Colonic mucosa (tissue), 4 donors: ENCODE measurements around the gene LINC00237. TPM values are rescaled to one million over a fixed set of nuclear protein-coding genes. Genes with fewer than 3 reads are reported as not detected.

ENCODE experiments used
- DNase-seq: peaks from one replicate; pipeline ENCODE4 v3.0.0-alpha.2; 2020
- H3K27ac ChIP-seq: fragments of 200-600 bp; one replicate; pipeline ENCODE4 v1.8.0; 2021
- H3K27me3 ChIP-seq: fragments of 200-600 bp; one replicate; pipeline ENCODE4 v1.8.0; 2021
- H3K36me3 ChIP-seq: fragments of 200-600 bp; one replicate; pipeline ENCODE4 v1.8.0; 2021
- H3K4me1 ChIP-seq: fragments of 200-600 bp; one replicate; pipeline ENCODE4 v1.8.0; 2021; ENCODE audit warnings: mild to moderate bottlenecking
- H3K4me3 ChIP-seq: fragments of 200-600 bp; one replicate; pipeline ENCODE4 v1.8.0; 2021
- H3K9ac ChIP-seq, 2 donors: one replicate each; pipeline ENCODE4 v1.7.0; 2013; ENCODE audit warnings: control low read depth in 2 of 2, low read depth in 2 of 2, low read length in 2 of 2
- H3K9me3 ChIP-seq: fragments of 200-600 bp; one replicate; pipeline ENCODE4 v1.8.0; 2021
- intact Hi-C: fragments of 100-400 bp; cut with DNase I; formaldehyde crosslinking; loops from one replicate; pipeline ENCODE4 v1.14.1; 2022
- total RNA-seq, 2 donors: library from RNA; stranded (reverse); fragmentation: NEBNext Ultra II Directional in 1 of 2; extraction: Animal tissue kit (Norgen Biotek cat#: 25700) in 1 of 2; gene quantifications; one replicate each; pipeline ENCODE4 v1.2.1, GENCODE V29; 2021
- TF ChIP-seq, protein P1 (sequence below): fragments of 200-600 bp; IDR thresholded peaks from one replicate; pipeline ENCODE4 v1.8.0; 2022; ENCODE audit warnings: antibody characterized with exemption, mild to moderate bottlenecking
- donor health status: healthy.
- donor health status: DM: no; HTN: no; CAD: no.
- donor health status: DM: no; HTN: no; CAD: no.

LINC00237 gene
- total RNA-seq, 2 donors from 2014 or later = not detected

DNA sequence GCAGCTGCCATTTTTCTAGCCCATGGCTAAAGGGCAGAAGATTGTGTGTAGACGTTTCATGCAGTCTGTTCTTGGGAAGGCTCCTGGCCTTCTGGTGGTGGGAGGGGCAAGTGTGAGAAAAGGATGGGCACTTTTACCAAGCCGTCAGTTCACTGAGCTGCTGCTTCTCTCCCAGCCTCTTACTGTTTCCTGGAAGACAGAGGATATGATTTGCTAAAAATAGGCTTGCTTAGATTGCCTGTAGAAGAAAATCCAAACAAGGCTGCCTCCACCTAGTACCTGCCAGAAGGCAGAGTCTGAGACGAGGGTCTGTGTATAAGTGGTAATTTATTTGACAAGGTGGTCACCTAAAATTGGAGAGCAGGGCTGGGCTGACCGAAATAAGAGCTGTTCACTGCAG, 27.2 kb upstream of the LINC00237 start:
- Histone ChIP-seq H3K4me1 (no peaks in the 10 kb centered on the region), H3K27ac (no peak overlapping the region)

DNA sequence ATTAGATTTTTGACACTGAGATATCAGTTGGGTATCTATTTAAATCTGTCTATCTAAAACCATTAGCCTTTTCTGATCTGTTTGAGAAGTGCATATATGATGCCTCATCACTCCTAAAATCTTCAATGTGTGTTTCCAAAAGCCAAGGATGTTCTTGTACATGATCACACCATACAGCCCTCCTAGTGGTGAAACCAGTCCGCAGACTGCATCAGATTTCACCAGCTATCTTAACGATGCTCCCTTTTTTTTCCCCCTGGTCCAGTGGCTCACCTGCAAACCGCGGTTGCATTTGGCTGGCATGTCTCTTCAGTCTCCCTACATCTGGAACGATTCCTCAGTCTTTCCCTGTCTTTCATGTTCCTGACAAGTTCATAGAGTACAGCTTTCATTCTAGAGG, 23.7 kb upstream of the LINC00237 start:
- no peaks in the 10 kb centered on the region for H3K9me3 ChIP-seq
- H3K4me3 ChIP-seq = no peak overlapping the region
- no peaks in the 10 kb centered on the region for H3K4me1 ChIP-seq
- H3K36me3 ChIP-seq = no peaks in the 10 kb centered on the region
- H3K27me3 ChIP-seq = no peaks in the 10 kb centered on the region
- TF ChIP-seq, protein P1, sequence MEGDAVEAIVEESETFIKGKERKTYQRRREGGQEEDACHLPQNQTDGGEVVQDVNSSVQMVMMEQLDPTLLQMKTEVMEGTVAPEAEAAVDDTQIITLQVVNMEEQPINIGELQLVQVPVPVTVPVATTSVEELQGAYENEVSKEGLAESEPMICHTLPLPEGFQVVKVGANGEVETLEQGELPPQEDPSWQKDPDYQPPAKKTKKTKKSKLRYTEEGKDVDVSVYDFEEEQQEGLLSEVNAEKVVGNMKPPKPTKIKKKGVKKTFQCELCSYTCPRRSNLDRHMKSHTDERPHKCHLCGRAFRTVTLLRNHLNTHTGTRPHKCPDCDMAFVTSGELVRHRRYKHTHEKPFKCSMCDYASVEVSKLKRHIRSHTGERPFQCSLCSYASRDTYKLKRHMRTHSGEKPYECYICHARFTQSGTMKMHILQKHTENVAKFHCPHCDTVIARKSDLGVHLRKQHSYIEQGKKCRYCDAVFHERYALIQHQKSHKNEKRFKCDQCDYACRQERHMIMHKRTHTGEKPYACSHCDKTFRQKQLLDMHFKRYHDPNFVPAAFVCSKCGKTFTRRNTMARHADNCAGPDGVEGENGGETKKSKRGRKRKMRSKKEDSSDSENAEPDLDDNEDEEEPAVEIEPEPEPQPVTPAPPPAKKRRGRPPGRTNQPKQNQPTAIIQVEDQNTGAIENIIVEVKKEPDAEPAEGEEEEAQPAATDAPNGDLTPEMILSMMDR = no peak
- H3K9ac ChIP-seq = no peak overlapping the region
- intact Hi-C loops = no loop called here
- DNase-seq = no peak
- H3K27ac ChIP-seq = no peak overlapping the region

More for the DNA sequence above, 27.2 kb upstream of the LINC00237 start:
- no peaks in the 10 kb centered on the region for H3K36me3 ChIP-seq
- H3K9me3 ChIP-seq = no peaks in the 10 kb centered on the region
- intact Hi-C loops = no loop called here
- H3K4me3 ChIP-seq = no peak overlapping the region
- no peaks in the 10 kb centered on the region for H3K27me3 ChIP-seq
- no peak for DNase-seq
- TF ChIP-seq, protein P1 = no peak
- H3K9ac ChIP-seq = no peak overlapping the region

DNA sequence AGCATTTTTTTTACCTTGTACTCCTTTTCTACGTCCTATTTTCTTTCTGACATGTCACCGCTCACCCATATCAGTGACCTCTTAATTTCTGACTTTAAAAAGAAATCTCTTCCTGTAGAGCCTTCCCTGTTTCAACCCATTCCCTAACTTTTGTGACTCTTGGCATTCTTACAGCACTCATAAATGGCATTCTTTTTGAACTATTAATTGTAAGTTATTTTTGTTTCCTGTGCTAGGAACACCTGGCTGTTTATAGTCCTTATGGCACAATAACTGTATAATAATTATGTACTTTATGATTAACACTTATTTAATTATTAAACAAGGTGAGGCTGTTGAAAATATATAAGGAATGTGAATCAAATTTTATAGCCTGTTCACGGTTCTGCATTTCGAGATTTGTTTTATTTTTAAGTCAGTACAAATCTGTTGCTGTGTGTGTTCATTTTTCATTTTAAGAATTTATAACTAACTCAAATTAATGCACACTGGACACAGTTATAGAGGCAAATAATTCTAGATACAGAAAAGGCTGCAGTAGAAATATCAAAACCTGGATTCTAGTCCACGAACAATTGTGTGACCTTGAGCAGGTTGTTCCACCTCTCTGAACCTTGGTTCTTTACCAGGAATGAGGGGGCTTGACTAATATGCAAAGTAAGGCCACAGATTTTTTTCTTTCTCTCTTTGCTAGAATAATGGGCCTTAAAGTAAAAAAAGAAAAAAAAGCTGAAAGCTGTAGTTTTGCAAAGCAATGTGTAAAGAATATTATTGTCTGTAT, 21.2 kb upstream of the LINC00237 start:
- intact Hi-C loops = no loop called here
- no peak for DNase-seq
- TF ChIP-seq, protein P1 = no peak

DNA sequence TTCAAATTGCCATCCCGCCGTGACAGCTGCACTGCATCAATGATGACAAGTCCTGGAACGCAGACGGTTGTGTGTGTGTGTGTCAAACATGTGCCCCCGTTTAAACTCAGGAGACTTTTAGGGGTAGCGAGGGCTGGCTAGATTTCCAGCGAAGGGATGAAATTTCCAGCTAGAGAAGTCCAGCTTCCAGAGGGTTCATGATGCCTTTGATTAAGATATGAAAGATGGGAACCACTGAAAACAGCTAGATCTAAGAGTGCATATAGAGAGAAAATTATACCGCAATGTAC, 20.4 kb upstream of the LINC00237 start:
- no peak overlapping the region for H3K27ac ChIP-seq
- no peak for DNase-seq
- intact Hi-C loops = no loop called here

More for the DNA sequence above, 21.2 kb upstream of the LINC00237 start:
- no peaks in the 10 kb centered on the region for H3K36me3 ChIP-seq
- H3K9ac ChIP-seq = no peak overlapping the region
- no peaks in the 10 kb centered on the region for H3K27me3 ChIP-seq
- H3K9me3 ChIP-seq = no peaks in the 10 kb centered on the region
- no peak overlapping the region for H3K27ac ChIP-seq
- H3K4me3 ChIP-seq = no peak overlapping the region
- no peaks in the 10 kb centered on the region for H3K4me1 ChIP-seq

DNA sequence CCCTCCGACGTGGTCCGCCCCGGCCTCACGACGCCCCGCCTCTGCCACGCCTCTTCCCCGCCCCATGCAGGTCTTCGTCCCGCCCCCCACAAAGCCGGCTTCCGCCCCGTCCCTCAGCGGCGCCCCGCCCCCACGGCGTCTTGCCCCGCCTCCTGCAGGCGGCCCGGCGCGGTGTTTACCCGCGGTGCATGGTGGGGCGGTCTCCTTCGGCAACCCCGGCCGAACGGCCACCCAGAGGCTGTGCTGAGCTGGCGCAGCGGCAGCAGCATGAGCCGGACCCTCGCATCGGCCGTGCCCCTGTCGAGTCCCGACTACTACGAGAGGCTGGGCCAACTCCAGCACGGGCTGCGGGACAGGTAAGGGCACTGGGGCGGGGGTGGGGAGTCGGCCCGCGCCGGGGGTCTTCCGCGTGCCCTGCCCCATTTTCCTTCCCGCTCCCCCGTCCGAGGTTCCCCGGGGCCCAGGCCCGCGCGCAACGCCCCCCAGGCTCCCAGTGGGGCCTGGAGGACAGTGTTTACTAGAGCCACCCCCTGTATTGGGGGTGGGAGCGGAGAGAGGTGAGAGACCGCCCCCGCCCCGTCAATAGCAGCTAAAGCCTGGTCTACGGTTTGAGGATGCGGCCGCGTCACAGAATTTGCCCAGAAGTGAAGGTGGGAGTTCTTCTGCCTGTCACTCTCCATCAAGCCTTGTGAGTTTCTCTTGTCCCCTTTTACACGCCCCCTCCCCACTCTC, 19.9 kb upstream of the LINC00237 start, which contains the start of gene KIZ:
KIZ (plus strand) TSS at position 234 of the 732 bp plus-strand sequence; CDS start at position 268, 34 bp downstream.
- intact Hi-C loops = no loop called here
- H3K9ac ChIP-seq = peak within 1 kb of the TSS; percentile 85 to 86
- H3K27ac ChIP-seq = peak within 1 kb of the TSS; percentile 64

More for the DNA sequence above, 20.4 kb upstream of the LINC00237 start:
- TF ChIP-seq, protein P1 = no peak
- Histone ChIP-seq H3K9ac (peak overlapping the region; percentile 84 to 85), H3K4me3 (peak overlapping the region; percentile 89), H3K36me3 (no peaks in the 10 kb centered on the region), H3K27me3 (no peaks in the 10 kb centered on the region), H3K4me1 (no peaks in the 10 kb centered on the region), H3K9me3 (no peaks in the 10 kb centered on the region)

More for the DNA sequence above, 19.9 kb upstream of the LINC00237 start, which contains the start of gene KIZ:
- Histone ChIP-seq H3K36me3 (no peaks in the 10 kb centered on the region), H3K4me1 (no peaks in the 10 kb centered on the region), H3K27me3 (no peaks in the 10 kb centered on the region), H3K9me3 (no peaks in the 10 kb centered on the region), H3K4me3 (peak within 1 kb of the TSS; percentile 89)
- TF ChIP-seq, protein P1 = peak; percentile 19
- peak; percentile 98 for DNase-seq
